RWPE2 (cell line): Measurements from ENCODE around the gene KLF15.

Source experiments
- ATAC-seq: fragments of 200-7000 bp; cut with Tn5 transposase; 3 replicates; pipeline ENCODE4 v1.9.1; 2021; ENCODE audit warnings: low read depth
- DNase-seq: peaks from one replicate; pipeline ENCODE4 v3.0.0-alpha.2; 2020; ENCODE audit warnings: low spot score
- H3K27ac ChIP-seq: fragments of 450-650 bp; 2 replicates; pipeline ENCODE4 v1.5.1; 2017; ENCODE audit warnings: mild to moderate bottlenecking; ENCODE audit not compliant: poor library complexity, severe bottlenecking
- H3K27me3 ChIP-seq: fragments of 250-450 bp; sonication (Bioruptor Pico); 2 replicates; pipeline ENCODE4 v1.5.1; 2021; ENCODE audit warnings: mild to moderate bottlenecking, moderate library complexity; ENCODE audit not compliant: insufficient read depth, poor library complexity, severe bottlenecking
- H3K36me3 ChIP-seq: fragments of 250-450 bp; sonication (Bioruptor Pico); 2 replicates; pipeline ENCODE4 v1.5.1; 2020; ENCODE audit warnings: low read depth, mild to moderate bottlenecking, moderate library complexity
- H3K4me1 ChIP-seq: fragments of 250-450 bp; sonication (Bioruptor Pico); 2 replicates; pipeline ENCODE4 v1.5.1; 2021; ENCODE audit warnings: mild to moderate bottlenecking, moderate library complexity; ENCODE audit not compliant: insufficient read depth, poor library complexity, severe bottlenecking
- H3K4me3 ChIP-seq: fragments of 250-450 bp; sonication (Bioruptor Pico); 2 replicates; pipeline ENCODE4 v1.5.1; 2021; ENCODE audit warnings: mild to moderate bottlenecking, moderate library complexity; ENCODE audit not compliant: severe bottlenecking
- H3K9me3 ChIP-seq: fragments of 250-450 bp; sonication (Bioruptor Pico); 2 replicates; pipeline ENCODE4 v1.5.1; 2021; ENCODE audit warnings: mild to moderate bottlenecking, moderate library complexity; ENCODE audit not compliant: severe bottlenecking
- CTCF ChIP-seq: fragments of 450-650 bp; IDR thresholded peaks from one replicate; pipeline ENCODE4 v1.5.1; 2017; ENCODE audit warnings: mild to moderate bottlenecking, moderate library complexity; ENCODE audit not compliant: poor library complexity, severe bottlenecking

The KLF15 gene

DNA sequence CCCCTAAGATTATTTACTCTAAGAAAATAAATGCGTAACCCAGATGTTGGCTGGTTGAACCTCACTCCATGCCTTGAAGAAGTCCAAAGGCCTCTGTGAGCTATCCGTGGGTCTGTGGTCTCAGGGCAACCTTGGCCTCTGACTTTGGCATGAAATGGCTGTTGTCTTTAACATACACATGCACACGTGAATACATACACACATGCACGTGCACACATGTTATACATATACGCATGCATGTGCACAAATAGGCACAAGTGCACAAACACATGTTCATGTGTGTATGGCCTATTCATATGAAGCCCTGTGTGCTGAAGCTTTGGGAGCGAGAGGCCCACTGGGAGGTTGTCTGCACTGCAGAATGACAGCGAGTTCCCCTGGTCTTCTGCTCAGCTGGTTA lies 50.8 kb downstream of the KLF15 start:
- Histone ChIP-seq H3K4me1 (peaks cover 15% of the 10 kb centered on the region), H3K27ac (no peak overlapping the region), H3K4me3 (no peak overlapping the region), H3K9me3 (peaks cover 11% of the 10 kb centered on the region), H3K27me3 (no peaks in the 10 kb centered on the region), H3K36me3 (no peaks in the 10 kb centered on the region)
- ATAC-seq (no peak), DNase-seq (no peak)
- TF ChIP-seq CTCF: no peak

- Histone ChIP-seq H3K27me3 (no peaks in the 10 kb centered on the region), H3K27ac (peak overlapping the region; percentile 40), H3K36me3 (no peaks in the 10 kb centered on the region), H3K9me3 (peaks cover 11% of the 10 kb centered on the region), H3K4me1 (peaks cover 15% of the 10 kb centered on the region), H3K4me3 (no peak overlapping the region)
- ATAC-seq (no peak), DNase-seq (no peak)
- no peak for TF ChIP-seq CTCF
These were observed 51.8 kb downstream of the KLF15 start for GRCh38 chr3:126305427-126305826.

GRCh38 chr3:126304704-126305103 lies 52.5 kb downstream of the KLF15 start:
- Histone ChIP-seq H3K4me3 (no peak overlapping the region), H3K36me3 (no peaks in the 10 kb centered on the region), H3K9me3 (peaks cover 11% of the 10 kb centered on the region), H3K4me1 (peaks cover 15% of the 10 kb centered on the region), H3K27me3 (no peaks in the 10 kb centered on the region), H3K27ac (peak overlapping the region; percentile 40)
- TF ChIP-seq CTCF: no peak
- ATAC-seq (peak; percentile 92), DNase-seq (no peak)

DNA sequence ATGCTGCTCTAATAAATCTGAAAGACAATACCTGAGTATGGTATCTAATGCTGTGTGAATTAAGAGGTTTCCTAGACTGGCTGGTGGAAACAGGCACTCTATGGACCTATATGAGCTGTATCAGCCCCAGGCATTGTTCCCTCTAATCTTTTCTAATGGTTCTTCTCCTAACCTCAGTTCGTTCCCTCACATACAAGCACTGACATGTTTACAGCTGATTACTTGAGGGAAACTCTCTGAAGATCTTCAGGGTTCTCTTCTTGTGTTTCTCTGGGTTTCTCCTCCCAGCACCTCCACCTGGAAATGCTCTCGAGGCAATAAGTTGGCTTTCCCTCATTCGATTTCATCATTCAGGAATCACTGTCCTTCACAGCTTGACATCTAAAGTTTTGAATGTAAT lies 52.9 kb downstream of the KLF15 start:
- H3K36me3 ChIP-seq: no peaks in the 10 kb centered on the region
- ATAC-seq (0 out of 3 replicates have a peak, but pooled peaks have one; percentile 22), DNase-seq (no peak)
- peaks cover 15% of the 10 kb centered on the region for H3K4me1 ChIP-seq
- peak overlapping the region; percentile 40 for H3K27ac ChIP-seq
- peaks cover 11% of the 10 kb centered on the region for H3K9me3 ChIP-seq
- no peaks in the 10 kb centered on the region for H3K27me3 ChIP-seq
- H3K4me3 ChIP-seq: no peak overlapping the region
- TF ChIP-seq CTCF: no peak

GRCh38 chr3:126303272-126303671 lies 53.9 kb downstream of the KLF15 start:
- TF ChIP-seq CTCF: no peak
- H3K9me3 ChIP-seq: peaks cover 11% of the 10 kb centered on the region
- DNase-seq (no peak), ATAC-seq (no peak)
- H3K36me3 ChIP-seq: no peaks in the 10 kb centered on the region
- no peak overlapping the region for H3K27ac ChIP-seq
- H3K4me1 ChIP-seq: peaks cover 15% of the 10 kb centered on the region
- no peak overlapping the region for H3K4me3 ChIP-seq
- no peaks in the 10 kb centered on the region for H3K27me3 ChIP-seq
